ENCODE data around the gene SLAMF9. TPM values are rescaled to one million over a fixed set of nuclear protein-coding genes. Genes with fewer than 3 reads are reported as not detected.

Gene SLAMF9
- total RNA-seq, 1 donor from 2014 or later = not detected

DNA sequence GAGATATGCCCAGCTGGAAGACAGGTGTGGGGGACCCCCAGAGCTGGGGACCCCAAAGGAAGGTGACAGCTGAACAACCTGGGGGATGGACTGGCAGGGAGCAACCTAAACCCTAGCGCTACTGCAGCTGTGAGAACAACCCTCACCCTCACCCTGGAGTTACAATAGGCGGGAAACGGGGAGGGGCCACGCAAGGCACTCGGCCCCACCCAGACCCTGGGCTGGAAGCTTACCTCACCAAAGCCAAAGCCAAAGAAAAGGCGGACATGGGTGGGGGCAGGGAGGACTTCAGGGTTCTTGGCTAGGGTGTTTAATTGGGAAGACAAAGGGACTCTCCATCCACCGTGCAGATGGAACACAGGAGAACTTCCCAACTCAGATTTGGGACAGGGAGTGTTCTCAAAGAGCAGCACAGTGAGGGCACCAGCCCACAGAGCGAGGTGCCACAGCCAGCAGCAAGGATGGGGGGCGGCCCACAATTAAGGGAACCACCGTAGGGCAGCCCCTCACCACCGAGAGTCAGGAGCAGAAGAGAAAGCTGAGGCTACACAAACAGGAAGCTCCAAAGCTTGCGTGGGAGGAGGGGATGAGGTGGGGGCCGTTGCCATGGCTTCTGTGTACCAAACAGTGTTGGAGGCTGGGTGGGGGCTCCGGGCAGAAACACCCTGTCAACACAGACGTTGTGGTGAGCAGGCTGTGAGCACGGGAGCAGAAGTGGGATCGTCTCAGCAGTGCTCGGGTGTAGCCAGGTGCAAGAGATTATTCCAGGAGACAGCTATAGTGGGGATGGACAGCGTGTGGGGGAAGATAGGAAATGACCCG lies 30.6 kb downstream of the SLAMF9 start:
- H3K27me3 ChIP-seq (ENCODE audit: control insufficient read depth in 3 of 3, insufficient read depth in 3 of 3, low read length in 3 of 3) = peaks cover 0 to 43% (median 16%) of the 10 kb centered on the region in 3 donors
- peaks cover 46 to 57% (median 47%) of the 10 kb centered on the region in 3 donors for H3K4me1 ChIP-seq (ENCODE audit: control insufficient read depth in 3 of 3, insufficient read depth in 3 of 3, low read length in 3 of 3)
- H3K9ac ChIP-seq (ENCODE audit: low read depth in 1 of 3, low read length in 3 of 3) = peak overlapping the region; percentile 85 to 98 (median 93)
- H3K4me3 ChIP-seq (ENCODE audit: low read length in 3 of 3) = peak overlapping the region; percentile 74 to 89 (median 86)
- H3K36me3 ChIP-seq (ENCODE audit: control insufficient read depth in 3 of 3, insufficient read depth in 3 of 3, low read length in 3 of 3) = peaks cover 15 to 17% (median 15%) of the 10 kb centered on the region in 3 donors
- H3K27ac ChIP-seq (ENCODE audit: low read depth, low read length) = peak overlapping the region; percentile 97
- no peaks in the 10 kb centered on the region for H3K9me3 ChIP-seq (ENCODE audit: control insufficient read depth in 3 of 3, low read length in 3 of 3)

DNA sequence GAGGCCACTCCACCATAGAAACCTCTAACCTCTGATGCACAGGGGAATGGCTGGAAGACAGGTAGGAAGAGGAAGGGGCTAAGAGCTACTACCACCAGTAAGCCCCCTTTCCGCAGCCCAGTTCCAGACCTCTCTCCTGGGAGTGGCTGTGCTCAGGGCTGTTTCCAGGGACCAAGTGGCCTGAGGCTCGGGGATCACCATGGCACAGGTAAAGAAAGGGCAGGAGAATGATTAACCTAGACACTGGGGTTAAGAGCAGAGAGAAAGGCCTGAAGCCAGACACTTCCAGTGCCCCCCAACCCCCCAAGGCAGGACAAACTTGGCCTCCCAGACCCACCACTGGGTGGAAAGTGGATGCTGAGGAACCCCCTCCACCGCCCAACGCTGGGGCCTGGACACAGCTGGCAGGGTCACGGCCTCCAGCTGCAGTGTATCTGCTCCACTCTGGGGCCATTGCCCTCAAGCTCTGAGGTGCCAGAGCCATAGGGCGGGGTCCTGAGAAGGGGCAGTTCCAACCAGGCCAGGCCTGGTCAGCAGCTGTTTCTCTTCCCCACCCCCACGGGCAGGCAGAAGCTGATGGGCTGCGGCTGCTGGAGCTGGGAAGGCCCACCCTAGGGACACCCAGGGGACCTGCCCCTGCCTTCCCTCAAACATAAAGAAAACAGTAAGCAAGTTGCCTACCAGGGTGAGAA lies 31.4 kb downstream of the SLAMF9 start:
- Histone ChIP-seq H3K9ac (ENCODE audit: low read depth in 1 of 3, low read length in 3 of 3) (peak overlapping the region; percentile 73 to 98 (median 85)), H3K27me3 (ENCODE audit: control insufficient read depth in 3 of 3, insufficient read depth in 3 of 3, low read length in 3 of 3) (peaks cover 0 to 40% (median 16%) of the 10 kb centered on the region in 3 donors), H3K27ac (ENCODE audit: low read depth, low read length) (peak overlapping the region; percentile 97), H3K4me1 (ENCODE audit: control insufficient read depth in 3 of 3, insufficient read depth in 3 of 3, low read length in 3 of 3) (peaks cover 48 to 59% (median 51%) of the 10 kb centered on the region in 3 donors), H3K36me3 (ENCODE audit: control insufficient read depth in 3 of 3, insufficient read depth in 3 of 3, low read length in 3 of 3) (peaks cover 15 to 19% (median 17%) of the 10 kb centered on the region in 3 donors), H3K4me3 (ENCODE audit: low read length in 3 of 3) (peak overlapping the region; percentile 74 to 89 (median 86)), H3K9me3 (ENCODE audit: control insufficient read depth in 3 of 3, low read length in 3 of 3) (no peaks in the 10 kb centered on the region)

DNA sequence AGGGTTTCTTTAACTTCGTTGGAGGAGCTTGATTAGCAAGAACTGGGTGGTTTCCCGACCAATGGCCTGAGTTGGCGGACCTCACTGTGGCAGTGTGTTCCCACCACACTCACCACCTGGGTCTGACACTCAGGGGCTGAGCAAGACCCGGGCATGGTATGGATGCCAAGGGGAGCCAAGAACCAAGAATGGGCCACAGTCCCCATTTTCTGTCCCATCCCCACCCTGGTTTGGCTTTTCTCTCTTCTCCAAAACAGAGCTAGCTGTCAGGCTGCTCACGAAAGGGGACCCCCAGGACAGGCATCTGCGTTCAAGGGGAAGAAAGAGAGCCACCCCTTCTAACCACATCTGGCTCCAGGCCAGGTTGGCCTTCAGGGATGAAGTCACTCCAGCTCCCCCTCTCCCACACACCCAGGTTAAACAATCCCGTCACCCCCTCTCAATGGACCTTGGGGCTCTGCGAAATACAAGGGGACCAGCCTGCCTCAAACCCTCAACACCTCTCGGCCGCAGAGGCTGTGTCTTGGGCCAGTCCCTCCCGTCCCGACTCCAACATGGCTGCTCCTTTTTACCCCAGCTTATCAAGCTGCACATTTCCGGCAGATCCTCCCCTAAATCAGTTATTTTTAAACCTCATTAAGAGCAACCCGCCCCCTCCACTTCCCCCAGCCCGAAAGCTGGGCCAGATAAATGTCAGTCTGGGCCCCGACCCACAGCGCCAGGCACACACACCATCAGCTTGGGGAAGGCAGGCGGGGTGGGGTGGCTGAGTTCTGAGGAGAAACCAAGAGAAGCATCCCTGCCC lies 32.1 kb downstream of the SLAMF9 start:
- H3K4me3 ChIP-seq (ENCODE audit: low read length in 3 of 3) = peak overlapping the region; percentile 74 to 89 (median 86)
- H3K27me3 ChIP-seq (ENCODE audit: control insufficient read depth in 3 of 3, insufficient read depth in 3 of 3, low read length in 3 of 3) = peaks cover 0 to 33% (median 16%) of the 10 kb centered on the region in 3 donors
- peaks cover 15 to 23% (median 17%) of the 10 kb centered on the region in 3 donors for H3K36me3 ChIP-seq (ENCODE audit: control insufficient read depth in 3 of 3, insufficient read depth in 3 of 3, low read length in 3 of 3)
- peak overlapping the region; percentile 97 for H3K27ac ChIP-seq (ENCODE audit: low read depth, low read length)
- no peaks in the 10 kb centered on the region for H3K9me3 ChIP-seq (ENCODE audit: control insufficient read depth in 3 of 3, low read length in 3 of 3)
- H3K4me1 ChIP-seq (ENCODE audit: control insufficient read depth in 3 of 3, insufficient read depth in 3 of 3, low read length in 3 of 3) = peaks cover 48 to 59% (median 55%) of the 10 kb centered on the region in 3 donors
- peak overlapping the region; percentile 73 to 98 (median 85) for H3K9ac ChIP-seq (ENCODE audit: low read depth in 1 of 3, low read length in 3 of 3)

DNA sequence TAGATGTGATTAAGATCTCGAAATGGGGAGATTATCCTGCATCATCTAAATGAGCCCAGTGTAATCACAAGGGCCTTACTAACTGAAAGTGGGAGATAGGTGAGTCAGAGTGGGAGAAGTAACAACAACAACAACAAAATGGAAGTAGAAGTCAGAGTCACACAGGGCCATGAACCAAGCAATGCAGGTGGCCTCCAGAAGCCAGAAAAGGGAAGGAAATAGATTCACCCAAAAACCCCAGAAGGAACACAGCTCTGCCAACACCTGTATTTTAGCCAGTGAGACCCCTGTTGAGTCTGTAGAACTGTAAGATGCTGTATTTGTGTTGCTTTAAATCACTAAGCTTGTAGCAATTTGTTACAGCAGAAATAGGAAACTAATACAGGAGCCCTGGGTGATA lies 32.8 kb downstream of the SLAMF9 start:
- peaks cover 15 to 23% (median 17%) of the 10 kb centered on the region in 3 donors for H3K36me3 ChIP-seq (ENCODE audit: control insufficient read depth in 3 of 3, insufficient read depth in 3 of 3, low read length in 3 of 3)
- H3K4me3 ChIP-seq (ENCODE audit: low read length in 3 of 3) = no peak overlapping the region
- H3K4me1 ChIP-seq (ENCODE audit: control insufficient read depth in 3 of 3, insufficient read depth in 3 of 3, low read length in 3 of 3) = peaks cover 49 to 61% (median 59%) of the 10 kb centered on the region in 3 donors

DNA sequence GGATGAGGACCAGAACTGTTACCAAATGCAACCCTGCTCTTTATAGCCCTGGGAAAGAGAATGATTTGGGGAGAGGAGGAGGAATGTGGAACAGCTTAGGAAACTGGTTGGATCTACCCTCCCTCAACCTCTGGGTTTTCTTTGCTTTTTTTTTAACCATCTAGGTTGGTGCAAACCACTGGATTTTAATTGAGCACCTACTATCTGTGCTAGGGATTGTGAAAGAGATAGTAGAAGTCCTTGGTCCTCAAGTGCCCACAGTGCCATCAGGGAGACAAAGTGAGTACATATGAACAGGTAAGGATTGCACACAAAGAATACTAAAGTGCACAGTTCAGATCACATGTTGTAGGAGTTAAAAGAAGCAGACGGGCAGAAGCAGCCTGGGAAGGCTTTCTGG lies 33.4 kb downstream of the SLAMF9 start:
- Histone ChIP-seq H3K4me1 (ENCODE audit: control insufficient read depth in 3 of 3, insufficient read depth in 3 of 3, low read length in 3 of 3) (peaks cover 45 to 63% (median 53%) of the 10 kb centered on the region in 3 donors), H3K9me3 (ENCODE audit: control insufficient read depth in 3 of 3, low read length in 3 of 3) (no peaks in the 10 kb centered on the region), H3K27ac (ENCODE audit: low read depth, low read length) (no peak overlapping the region), H3K36me3 (ENCODE audit: control insufficient read depth in 3 of 3, insufficient read depth in 3 of 3, low read length in 3 of 3) (peaks cover 15 to 25% (median 17%) of the 10 kb centered on the region in 3 donors), H3K9ac (ENCODE audit: low read depth in 1 of 3, low read length in 3 of 3) (no peak overlapping the region), H3K27me3 (ENCODE audit: control insufficient read depth in 3 of 3, insufficient read depth in 3 of 3, low read length in 3 of 3) (peaks cover 0 to 22% (median 7%) of the 10 kb centered on the region in 3 donors), H3K4me3 (ENCODE audit: low read length in 3 of 3) (no peak overlapping the region)

More for the DNA sequence above, 32.8 kb downstream of the SLAMF9 start:
- H3K27me3 ChIP-seq (ENCODE audit: control insufficient read depth in 3 of 3, insufficient read depth in 3 of 3, low read length in 3 of 3) = peaks cover 0 to 28% (median 11%) of the 10 kb centered on the region in 3 donors
- H3K9ac ChIP-seq (ENCODE audit: low read depth in 1 of 3, low read length in 3 of 3) = peak overlapping the region in 1 of 3 donors; percentile 73
- peak overlapping the region; percentile 97 for H3K27ac ChIP-seq (ENCODE audit: low read depth, low read length)
- no peaks in the 10 kb centered on the region for H3K9me3 ChIP-seq (ENCODE audit: control insufficient read depth in 3 of 3, low read length in 3 of 3)

DNA sequence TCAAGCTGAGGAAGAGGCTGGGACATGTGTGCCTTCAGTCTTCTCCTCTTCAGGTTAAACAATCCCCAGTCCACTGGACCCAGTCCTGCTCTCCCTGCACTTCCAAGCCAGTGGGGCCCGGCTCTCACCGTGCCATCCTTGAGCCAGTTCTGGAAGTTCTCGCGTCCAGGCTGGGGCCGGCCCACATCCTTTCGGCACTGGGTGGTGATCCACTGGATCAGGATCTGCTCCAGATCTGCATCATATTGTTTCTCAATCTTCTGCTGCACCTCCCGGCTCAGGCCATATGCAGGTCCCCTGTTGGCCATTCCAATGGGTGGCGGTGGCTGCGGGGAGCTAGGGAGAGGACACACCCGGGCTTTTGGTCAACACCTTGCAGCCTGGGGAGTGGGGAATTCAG lies 33.8 kb downstream of the SLAMF9 start:
- Histone ChIP-seq H3K36me3 (ENCODE audit: control insufficient read depth in 3 of 3, insufficient read depth in 3 of 3, low read length in 3 of 3) (peaks cover 15 to 27% (median 17%) of the 10 kb centered on the region in 3 donors), H3K27ac (ENCODE audit: low read depth, low read length) (no peak overlapping the region), H3K9ac (ENCODE audit: low read depth in 1 of 3, low read length in 3 of 3) (no peak overlapping the region)

DNA sequence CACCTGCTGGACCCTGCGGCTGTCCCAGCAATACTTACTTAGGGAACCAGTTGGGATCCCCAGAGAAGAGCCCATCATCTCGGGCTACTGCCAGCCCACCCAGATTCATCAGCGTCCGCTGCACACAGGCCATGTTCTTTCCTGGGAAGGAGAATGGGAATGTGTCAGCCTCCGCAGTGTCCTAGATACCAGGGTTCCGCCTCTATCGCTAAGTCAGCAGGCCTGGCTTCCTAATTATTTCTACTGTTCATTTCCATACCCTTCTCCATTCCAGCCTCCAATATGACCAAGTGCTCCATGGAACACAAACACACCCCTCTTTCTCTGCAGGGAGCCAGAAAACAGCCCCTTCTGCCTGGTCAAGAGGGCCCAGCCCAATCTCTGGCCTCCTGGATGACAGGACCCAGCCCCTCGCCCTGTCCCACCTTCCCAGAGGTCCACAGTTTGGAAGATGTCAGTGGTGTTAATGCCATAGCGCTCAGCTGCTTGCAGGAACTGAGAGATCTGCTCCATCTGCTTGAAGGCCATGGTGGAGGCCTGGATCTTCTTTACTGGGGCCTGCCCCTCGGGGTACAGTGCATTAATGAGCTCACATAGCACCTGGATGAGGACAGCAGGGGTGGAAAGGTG lies 34.7 kb downstream of the SLAMF9 start:
- H3K27ac ChIP-seq (ENCODE audit: low read depth, low read length) = no peak overlapping the region
- H3K9ac ChIP-seq (ENCODE audit: low read depth in 1 of 3, low read length in 3 of 3) = no peak overlapping the region
- no peak overlapping the region for H3K4me3 ChIP-seq (ENCODE audit: low read length in 3 of 3)
- peaks cover 12 to 27% (median 17%) of the 10 kb centered on the region in 3 donors for H3K36me3 ChIP-seq (ENCODE audit: control insufficient read depth in 3 of 3, insufficient read depth in 3 of 3, low read length in 3 of 3)
- peaks cover 0 to 11% (median 0%) of the 10 kb centered on the region in 3 donors for H3K27me3 ChIP-seq (ENCODE audit: control insufficient read depth in 3 of 3, insufficient read depth in 3 of 3, low read length in 3 of 3)
- peaks cover 42 to 56% (median 50%) of the 10 kb centered on the region in 3 donors for H3K4me1 ChIP-seq (ENCODE audit: control insufficient read depth in 3 of 3, insufficient read depth in 3 of 3, low read length in 3 of 3)
- H3K9me3 ChIP-seq (ENCODE audit: control insufficient read depth in 3 of 3, low read length in 3 of 3) = no peaks in the 10 kb centered on the region

More for the DNA sequence above, 33.8 kb downstream of the SLAMF9 start:
- Histone ChIP-seq H3K4me1 (ENCODE audit: control insufficient read depth in 3 of 3, insufficient read depth in 3 of 3, low read length in 3 of 3) (peaks cover 42 to 61% (median 50%) of the 10 kb centered on the region in 3 donors), H3K9me3 (ENCODE audit: control insufficient read depth in 3 of 3, low read length in 3 of 3) (no peaks in the 10 kb centered on the region), H3K27me3 (ENCODE audit: control insufficient read depth in 3 of 3, insufficient read depth in 3 of 3, low read length in 3 of 3) (peaks cover 0 to 18% (median 5%) of the 10 kb centered on the region in 3 donors), H3K4me3 (ENCODE audit: low read length in 3 of 3) (no peak overlapping the region)

DNA sequence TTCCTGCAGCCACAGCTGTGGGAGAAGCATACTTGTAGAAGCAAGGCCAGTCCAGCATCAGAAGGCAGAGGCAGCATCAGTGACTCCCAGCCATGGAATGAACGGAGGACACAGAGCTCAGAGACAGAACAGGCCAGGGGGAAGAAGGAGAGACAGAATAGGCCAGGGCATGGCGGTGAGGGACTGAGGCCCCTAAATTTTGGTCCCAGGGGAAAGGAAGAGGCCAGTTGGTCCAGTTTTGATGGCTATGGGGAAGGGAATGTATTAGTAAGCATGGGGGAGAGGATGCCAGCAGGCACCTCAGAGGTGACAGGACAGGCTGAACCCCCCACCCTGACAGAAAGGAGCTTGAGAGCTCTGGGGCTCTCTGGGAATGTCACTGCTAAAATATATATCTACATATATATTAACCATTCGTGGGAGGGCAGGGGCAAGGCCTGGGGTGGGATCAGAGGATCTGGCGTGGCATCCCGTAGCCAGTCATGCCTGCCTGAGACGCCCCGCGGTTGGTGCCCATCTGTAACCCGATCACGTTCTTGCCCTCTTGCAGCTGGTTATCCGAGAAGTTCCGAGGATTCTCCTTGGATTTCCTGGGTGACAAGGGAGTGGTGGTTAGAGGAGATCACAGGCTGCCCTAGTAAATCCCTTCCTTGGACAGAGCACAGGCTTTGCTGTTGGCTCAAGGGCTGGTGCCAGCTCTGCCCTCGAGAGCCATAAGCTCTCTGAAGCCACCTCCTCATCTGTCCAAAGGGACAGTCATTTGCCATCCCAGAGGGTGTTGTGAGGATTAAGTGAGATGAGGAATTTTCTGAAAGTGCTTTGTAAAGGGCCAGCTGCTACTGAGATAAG lies 35.5 kb downstream of the SLAMF9 start:
- Histone ChIP-seq H3K4me1 (ENCODE audit: control insufficient read depth in 3 of 3, insufficient read depth in 3 of 3, low read length in 3 of 3) (peaks cover 42 to 56% (median 53%) of the 10 kb centered on the region in 3 donors), H3K9me3 (ENCODE audit: control insufficient read depth in 3 of 3, low read length in 3 of 3) (no peaks in the 10 kb centered on the region), H3K36me3 (ENCODE audit: control insufficient read depth in 3 of 3, insufficient read depth in 3 of 3, low read length in 3 of 3) (peaks cover 12 to 27% (median 17%) of the 10 kb centered on the region in 3 donors), H3K27me3 (ENCODE audit: control insufficient read depth in 3 of 3, insufficient read depth in 3 of 3, low read length in 3 of 3) (peaks cover 0 to 8% (median 0%) of the 10 kb centered on the region in 3 donors), H3K27ac (ENCODE audit: low read depth, low read length) (no peak overlapping the region), H3K9ac (ENCODE audit: low read depth in 1 of 3, low read length in 3 of 3) (peak overlapping the region in 1 of 3 donors; percentile 10), H3K4me3 (ENCODE audit: low read length in 3 of 3) (no peak overlapping the region)

Data from skeletal muscle tissue (tissue), 4 donors.